GM13977 (cell line): ENCODE measurements around the gene RAPGEF2.
"Not testable (repeated sequence)": the region's sequence is repeated elsewhere in the genome, so short reads cannot be mapped to it uniquely, and the experiment has no call there.

ENCODE experiments used
- DNase-seq: peaks from one replicate; pipeline ENCODE4 v3.0.0; 2012; ENCODE audit warnings: low spot score
- CTCF ChIP-seq: IDR thresholded peaks from 2 replicates; pipeline ENCODE4 v1.5.1; 2012; ENCODE audit warnings: mild to moderate bottlenecking, control low read depth; ENCODE audit not compliant: insufficient read depth; ENCODE audit errors: extremely low read depth, missing control alignments
- in situ Hi-C: fragments of 300-500 bp; cut with MboI; formaldehyde crosslinking; loops from one replicate; pipeline ENCODE4 v1.12.0; 2022; ENCODE audit warnings: low sequenced_read_pairs, low pct_unique_long_range_greater_than_20kb, mixed read lengths, inconsistent platforms; ENCODE audit not compliant: unreplicated experiment

The RAPGEF2 gene

GRCh38 chr4:159102622-159103383 is at the start of gene RAPGEF2:
Gene RAPGEF2 (plus strand): TSS chr4:159103079. CDS start chr4:159104163, 1,084 bp downstream.
- TF ChIP-seq CTCF, result no peak
- DNase-seq, result peak; percentile 97
- in situ Hi-C loops, result no loop called here

GRCh38 chr4:159055833-159056232 is 47.0 kb upstream of the RAPGEF2 start:
- no peak for TF ChIP-seq CTCF
- in situ Hi-C loops, result no loop called here
- no peak for DNase-seq

- no peak for TF ChIP-seq CTCF
- in situ Hi-C loops, result no loop called here
These were observed 42.7 kb upstream of the RAPGEF2 start for GRCh38 chr4:159060161-159060560.

GRCh38 chr4:159062381-159062780 is 40.5 kb upstream of the RAPGEF2 start:
- in situ Hi-C loops, result no loop called here
- DNase-seq, result no peak
- TF ChIP-seq CTCF, result no peak

More at GRCh38 chr4:159060161-159060560, 42.7 kb upstream of the RAPGEF2 start:
- DNase-seq, result no peak

- in situ Hi-C loops, result no loop called here
- no peak for TF ChIP-seq CTCF
- DNase-seq, result no peak
These were observed 37.2 kb upstream of the RAPGEF2 start for GRCh38 chr4:159065513-159066240.

GRCh38 chr4:159068139-159068538 is 34.7 kb upstream of the RAPGEF2 start:
- DNase-seq, in situ Hi-C loops: not testable (repeated sequence)

- in situ Hi-C loops, result no loop called here
- no peak for TF ChIP-seq CTCF
- no peak for DNase-seq
These were observed 33.0 kb upstream of the RAPGEF2 start for GRCh38 chr4:159069922-159070321.
